G401.6 (cell line): ENCODE results near the gene SPEN.
"Not testable (repeated sequence)": the region's sequence is repeated elsewhere in the genome, so short reads cannot be mapped to it uniquely, and the experiment has no call there.

Source experiments
- FAIRE-seq: peaks from 2 replicates; lab custom pipeline; 2012; peaks lifted over from hg19 to GRCh38; lab: Jason Lieb, UNC

Gene SPEN

DNA sequence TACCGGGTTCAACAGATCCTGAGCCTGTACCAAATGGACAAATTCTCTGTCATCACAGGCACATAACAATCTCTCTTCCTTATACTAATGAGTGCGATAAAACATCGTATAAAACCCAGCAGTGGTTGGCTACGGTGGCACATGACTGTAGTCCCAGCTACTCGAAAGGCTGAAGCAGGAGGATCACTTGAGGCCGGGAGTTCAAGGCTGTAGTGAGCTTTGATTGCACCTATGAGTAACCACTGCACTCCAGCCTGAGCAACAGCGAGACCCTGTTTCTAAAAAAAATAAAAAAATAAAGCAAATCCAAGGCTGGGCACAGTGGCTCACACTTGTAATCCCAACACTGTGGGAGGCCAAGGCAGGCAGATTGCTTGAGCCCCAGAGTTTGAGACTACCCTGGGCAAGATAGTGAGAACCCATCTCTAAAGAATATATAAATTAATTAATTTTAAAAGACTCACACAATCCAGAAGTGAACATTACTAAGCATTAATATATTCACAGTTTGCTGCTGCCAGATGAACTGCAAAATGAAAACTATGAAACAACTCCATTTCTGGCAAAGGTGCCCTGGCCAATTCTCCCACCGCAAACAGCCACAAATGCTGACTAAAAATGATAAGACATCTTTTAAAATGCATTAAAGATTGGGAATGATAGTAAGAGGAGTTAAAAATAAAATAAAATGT, 115.3 kb downstream of the SPEN start:
- no peak for FAIRE-seq

DNA sequence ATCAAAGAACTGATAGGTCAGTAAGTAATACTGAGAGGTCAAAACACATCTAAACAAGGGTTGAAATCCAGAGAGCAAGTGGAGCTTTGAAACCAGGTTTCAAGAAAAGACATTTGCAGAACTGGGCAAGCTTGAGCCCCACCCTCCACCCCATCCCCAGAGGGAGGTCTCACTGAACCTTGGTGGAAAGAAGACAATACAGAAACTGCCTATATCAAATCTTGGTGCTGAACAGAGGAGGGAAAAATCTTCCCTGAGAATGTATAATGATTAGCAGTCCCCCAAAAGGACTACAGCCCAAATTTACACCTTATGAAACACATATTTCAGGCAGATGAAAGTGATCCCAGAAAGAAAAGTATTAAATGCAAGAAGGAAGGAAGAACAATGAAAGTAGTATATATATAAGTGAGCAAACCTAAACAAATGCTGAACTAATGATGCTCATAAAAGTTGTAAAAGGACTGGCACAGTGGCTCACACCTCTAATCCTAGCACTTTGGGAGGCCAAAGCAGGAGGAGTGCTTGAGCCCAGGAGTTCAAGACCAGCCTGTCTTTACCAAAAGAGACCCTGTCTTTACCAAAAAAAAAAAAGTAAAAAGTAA, 116.0 kb downstream of the SPEN start:
- FAIRE-seq = no peak

DNA sequence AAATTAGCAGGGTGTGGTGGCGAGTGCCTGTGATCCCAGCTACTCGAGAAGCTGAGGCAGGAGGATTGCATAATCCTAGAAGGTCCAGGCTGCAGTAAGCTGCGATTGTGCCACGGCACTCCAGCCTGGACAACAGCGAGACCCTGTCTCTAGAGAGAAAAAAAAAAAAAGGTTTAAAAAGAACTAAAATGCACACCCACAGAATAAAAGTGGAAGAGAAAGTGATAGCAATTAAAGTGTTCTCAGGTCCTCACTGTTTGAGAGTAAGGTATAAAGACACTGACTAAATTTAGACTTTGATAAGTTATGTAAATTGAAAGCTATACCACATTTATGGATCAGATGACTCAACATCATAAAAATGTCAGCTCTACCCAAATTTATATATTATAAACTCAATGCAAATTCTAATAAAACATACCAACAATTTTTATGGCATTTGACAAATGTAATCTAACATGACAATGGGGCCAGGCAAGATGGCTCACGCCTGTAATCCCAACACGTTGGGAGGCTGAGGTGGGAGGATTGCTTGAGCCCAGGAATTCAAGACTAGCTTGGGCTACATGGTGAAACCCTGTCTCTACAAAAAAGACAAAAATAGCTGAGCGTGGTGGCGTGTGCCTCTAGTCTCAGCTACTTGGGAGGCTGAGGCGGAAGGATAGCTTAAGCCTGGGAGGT, 116.6 kb downstream of the SPEN start:
- no peak for FAIRE-seq

DNA sequence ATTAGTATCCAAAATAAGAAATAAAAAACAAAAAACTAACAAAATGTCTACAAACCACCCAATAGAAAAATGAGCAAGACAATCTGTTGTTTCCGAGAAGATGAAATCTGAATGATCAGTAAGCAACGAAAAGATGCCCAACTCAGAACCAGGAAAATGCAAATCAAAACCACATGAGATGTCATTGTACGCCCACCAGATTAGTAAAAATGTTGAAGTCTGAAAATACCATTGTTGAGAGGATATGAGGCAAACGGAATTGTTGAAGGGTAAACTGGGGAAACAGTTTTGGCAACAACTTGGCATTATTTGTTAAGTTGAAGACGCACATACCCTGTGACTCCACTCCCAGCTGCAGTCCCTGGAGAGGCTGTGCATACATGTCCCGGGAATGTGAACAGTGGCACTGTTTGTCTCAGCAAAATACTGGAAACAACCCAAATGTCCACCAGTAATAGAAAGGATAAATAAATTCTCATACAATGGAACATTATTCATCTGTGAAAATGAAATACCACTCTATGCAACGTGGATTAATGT, 117.8 kb downstream of the SPEN start:
- FAIRE-seq = no peak

DNA sequence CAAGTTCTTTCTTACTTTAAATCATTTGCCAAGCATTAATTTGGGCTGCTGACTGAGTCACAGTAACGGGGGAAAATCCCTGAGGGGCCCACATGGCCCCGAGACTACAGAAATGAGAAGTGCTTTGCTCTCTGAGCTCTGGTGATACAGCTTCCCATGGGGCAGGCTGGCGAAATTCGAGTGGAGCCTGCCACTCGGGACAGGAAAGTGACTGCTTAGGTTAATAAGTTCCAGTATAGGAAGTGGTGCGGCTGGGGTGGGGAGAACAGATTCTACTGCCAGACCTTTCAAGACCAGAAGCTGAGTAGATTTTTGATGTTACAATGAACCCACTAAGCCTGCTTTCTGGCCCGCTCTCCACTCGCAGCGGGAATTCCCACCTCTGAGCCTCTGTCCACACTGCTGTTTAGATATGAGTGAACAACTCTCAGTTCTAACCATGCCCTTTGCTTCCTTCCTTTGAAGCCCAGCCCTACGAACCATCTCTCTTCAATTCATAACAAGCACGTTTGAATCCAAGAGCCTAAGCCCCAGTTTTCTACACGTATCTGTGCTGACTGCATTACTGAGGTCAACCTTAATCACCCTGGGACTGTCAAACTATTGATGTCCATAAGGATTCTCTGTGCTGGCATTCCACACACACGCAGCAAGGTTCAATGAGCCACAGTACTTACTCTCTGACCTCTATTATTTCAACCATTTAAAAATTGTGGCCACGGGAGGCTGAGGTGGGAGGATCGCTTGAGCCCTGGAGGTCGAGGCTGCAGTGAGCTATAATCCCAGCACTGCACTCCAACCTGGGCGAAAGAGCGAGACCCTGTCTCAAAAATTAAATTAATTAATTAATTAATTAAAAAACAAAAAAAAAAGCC, 118.8 kb downstream of the SPEN start:
- no peak for FAIRE-seq

DNA sequence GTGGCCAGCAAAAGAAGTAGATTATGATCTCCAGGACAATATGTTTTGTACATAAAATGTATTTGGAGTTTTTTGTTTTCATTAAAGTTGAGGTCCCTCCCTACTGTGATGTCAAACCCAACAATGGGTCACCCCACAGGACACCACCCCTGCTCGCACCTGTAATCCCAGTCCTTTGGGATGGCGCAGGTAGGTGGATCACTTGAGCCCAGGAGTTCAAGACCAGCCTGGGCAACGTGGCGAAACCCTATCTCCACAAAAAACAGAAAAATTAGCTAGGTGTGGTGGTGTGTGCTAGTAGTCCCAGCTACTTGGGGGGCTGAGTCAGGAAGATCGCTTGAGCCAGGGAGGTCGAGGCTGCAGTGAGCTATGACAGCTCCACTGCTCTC, 119.4 kb downstream of the SPEN start:
- FAIRE-seq = no peak

DNA sequence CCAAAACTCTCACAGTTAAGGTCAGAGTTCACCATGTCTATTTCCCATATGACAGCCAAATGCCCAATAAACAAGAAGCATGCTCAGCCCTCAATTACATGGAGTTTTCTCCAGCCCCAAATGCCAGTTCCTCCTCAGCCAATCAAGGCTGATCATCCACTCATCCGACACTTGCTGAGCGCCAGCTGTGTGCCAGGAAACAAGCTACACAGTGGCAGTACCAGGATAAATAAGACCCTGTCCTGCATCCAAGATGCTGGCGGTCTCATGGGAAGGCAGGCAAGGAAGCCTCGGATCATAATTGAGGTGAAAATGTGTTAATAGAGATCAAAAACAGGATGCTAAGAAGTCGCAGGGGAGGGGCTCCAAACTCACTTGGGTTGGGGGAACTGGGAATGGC, 120.7 kb downstream of the SPEN start:
- no peak for FAIRE-seq

DNA sequence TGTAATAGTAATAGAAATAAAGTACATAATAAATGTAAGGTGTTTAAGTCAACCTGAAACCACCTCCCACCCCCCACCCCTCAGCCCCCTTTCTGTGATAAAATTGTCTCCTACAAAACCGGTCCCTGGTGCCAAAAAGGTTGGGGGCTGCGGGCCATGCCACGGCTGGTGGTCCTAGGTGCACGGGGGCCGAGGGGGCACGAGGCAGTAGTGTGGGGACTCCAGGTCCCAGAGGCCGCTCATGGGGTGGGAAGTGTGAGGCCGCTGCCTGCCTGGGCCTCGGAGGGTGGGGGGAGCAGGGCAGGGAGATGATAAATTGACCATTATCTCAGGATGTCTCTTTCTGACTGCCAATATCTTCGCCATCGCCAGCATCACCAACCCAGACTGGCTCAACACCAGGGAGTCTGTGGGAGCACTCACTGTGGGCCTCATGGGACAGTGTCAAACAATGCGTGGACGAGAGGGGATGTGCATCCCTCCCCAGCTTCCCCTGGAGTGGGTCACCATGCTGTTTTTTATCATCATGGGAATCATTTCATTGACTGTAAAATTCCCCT, 121.9 kb downstream of the SPEN start:
- no peak for FAIRE-seq

DNA sequence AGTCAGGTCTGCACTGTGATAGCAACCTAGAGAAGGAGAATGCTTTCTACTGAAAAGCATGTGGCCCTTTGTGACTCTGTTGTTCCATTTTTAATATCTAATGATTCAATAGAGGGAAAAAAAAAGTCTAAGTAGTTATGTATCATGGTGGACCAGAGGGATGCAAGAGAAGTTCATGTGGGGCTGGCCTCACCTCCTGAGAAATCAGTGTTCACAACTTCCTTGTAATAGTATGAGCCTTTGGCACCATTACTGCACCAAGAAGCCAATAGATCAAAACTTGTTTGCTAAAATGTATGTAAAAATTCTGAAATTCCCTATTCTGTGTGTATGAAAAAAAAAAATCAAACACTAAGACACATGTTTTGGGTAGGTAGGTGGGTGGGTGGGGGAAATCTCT, 123.4 kb downstream of the SPEN start:
- no peak for FAIRE-seq

DNA sequence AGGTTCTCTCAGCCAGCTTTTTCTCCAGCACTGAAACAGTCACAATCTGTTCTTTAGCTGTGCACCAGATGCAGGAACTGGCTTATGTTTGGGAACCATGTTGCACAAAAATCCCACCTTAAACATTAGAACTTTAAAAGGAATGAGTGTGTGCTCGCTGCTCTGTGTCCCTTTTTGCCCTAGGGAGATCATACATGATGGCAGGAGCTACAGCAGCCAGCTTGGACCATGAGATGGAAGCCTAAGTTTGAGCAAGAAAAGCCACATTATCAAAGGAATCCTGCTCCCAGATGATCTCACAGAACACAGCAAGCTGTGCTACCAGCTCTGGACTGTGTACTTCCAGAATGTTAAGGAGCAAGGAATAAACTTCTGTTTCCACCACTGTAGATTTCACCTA, 124.9 kb downstream of the SPEN start:
- FAIRE-seq = no peak

DNA sequence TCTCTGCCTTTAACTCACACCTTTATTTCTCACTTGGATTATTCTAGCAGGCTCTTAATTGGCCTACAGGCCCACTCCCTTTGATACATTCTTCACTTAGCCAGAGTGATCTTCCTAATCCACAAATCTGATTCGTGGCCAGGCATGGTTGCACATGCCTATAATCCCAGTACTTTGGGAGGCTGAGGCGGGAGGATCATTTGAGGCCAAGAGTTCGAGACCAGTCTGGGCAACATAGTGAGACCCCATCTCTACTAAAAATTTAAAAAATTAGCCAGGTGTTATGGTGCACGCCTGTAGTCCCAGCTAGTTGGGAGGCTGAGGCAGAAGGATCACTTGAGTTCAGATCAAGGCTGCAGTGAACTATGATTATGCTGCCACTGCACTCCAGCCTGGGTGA, 126.3 kb downstream of the SPEN start:
- FAIRE-seq = no peak

DNA sequence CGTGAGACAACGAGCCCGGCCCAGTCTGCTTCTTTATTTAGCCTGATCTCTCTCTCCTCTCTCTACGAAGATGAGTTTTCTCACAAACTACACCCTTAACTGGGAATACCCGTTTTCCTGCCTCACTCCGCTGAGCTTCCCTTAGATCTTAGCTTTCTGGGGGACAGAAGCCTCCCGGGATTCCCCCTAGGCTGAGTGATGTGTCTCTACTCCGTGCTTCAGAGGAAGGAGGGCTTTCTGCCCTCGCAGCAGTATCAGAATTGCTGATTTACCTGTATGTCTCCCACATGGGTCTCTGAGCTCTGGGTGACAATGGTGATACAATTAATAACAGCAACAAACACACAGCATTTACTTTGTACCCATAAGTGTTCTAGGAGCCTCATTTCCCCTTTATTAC, 127.3 kb downstream of the SPEN start:
- FAIRE-seq = no peak

DNA sequence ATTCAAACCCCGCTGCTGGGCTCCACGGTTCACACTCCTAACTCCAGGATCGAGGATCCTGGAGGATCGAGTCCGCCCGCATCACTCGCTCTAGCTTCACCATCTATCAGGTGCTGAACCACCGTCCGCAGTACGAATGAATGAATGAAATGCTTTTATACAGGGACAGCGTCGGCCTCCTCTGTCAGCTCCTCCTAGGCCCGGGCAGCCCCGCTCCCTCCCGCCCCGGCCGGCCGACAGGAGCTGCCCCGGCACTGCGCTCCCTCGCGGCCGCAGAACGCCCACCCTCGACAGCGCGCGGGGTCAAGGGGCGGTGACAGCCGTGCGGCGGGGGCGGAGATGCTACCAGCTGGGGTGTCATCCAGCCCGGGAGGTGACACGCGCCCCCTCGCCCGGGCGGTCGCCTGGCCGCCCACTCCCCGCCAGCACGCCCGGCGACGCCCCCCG, 127.9 kb downstream of the SPEN start:
- no peak for FAIRE-seq

DNA sequence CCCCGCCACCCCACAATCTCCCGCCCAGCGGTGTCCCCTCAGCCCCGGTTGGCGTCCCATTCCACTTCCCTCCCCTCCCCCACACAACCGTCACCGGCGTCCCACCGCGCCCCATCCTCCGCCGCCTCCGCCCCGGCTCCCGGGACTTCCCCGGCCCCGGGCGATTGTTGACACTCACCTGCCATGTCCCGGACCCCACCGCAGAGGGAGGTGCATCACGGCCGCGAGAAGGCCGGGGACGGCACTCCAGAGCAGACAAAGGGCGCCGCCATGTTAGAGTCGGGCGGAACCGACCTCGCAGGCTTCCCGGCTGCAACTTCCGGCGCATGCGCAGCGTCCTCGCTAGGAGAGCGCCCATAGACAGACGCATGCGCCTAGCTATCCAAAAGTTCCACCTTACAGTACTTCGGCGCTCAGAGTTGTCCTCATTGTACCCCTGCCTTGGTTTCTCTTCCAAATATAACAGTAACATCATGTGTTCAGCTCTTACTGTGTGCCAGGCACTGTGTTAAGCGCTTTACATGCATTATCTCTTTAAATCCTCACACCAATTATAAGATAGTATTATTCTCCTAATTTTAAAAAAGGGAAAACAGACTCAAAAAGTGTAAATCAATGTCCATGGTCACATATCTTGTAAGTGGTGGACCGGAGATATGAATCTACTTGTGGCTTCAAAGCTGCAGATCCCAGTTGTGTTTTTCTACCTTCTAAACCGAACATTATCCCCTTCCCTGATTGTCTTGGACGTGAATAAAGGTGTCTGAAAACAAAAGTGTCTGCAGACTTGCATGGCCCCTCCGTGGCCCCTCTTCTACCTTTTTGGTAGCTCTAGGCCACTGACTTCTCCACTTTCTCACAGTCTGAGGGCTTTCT, 128.5 kb downstream of the SPEN start, which contains the start of gene ZBTB17:
Gene ZBTB17 (minus strand): TSS at position 297 of the 876 bp plus-strand sequence. CDS start 27,606 bp downstream, outside the sequence.
- peak; percentile 25 for FAIRE-seq

DNA sequence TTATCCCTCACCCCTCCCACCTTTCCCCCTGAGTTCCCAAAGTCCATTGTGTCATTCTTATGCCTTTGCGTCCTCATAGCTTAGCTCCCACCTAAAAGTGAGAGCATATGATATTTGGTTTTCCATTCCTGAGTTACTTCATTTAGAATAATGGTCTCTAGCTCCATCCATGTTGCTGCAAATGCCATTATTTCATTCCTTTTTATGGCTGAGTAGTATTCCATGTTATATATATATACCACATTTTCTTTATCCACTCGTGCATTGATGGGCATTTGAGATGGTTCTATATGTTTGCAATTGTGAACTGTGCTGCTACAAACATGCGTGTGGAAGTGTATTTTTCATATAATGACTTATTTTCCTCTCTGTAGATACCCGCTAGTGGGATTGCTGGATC, 130.4 kb downstream of the SPEN start:
- FAIRE-seq = not testable (repeated sequence)

DNA sequence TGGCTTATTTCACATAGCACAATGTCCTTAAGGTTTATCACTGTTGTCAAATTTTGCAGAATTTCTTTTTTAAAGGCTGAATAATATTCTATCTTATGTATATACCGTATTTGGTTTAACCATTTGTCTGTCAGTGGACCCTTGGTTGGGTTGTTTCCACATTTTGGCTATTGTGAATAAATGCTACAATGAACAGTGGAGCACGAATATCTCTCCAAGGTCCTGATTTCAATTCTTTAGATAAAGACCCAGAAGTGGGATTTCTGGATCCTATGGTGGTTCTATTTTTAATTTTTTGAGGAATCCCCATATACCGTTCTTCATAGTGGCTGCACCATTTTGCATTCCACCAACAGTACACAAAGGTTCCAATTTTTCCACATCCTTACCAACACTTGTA, 134.2 kb downstream of the SPEN start:
- no peak for FAIRE-seq

DNA sequence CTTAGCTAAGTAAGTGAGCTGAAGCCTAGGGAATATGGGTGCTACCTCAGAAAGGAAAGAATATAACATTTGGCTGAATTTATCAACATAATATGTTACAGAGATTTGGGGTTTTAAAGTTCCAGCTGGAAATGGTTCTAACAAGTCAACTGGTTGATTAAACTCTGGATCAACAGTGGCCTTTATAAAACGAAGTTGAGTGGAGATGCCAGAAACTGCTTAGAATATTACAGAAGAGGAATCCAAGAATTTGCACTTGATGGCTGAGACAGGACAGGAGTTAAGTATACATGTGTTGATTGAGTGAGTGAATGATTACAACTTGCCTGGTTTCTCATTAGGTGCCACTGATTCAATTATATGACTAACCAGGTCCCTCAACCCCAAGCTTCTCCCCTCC, 135.8 kb downstream of the SPEN start:
- FAIRE-seq = no peak

DNA sequence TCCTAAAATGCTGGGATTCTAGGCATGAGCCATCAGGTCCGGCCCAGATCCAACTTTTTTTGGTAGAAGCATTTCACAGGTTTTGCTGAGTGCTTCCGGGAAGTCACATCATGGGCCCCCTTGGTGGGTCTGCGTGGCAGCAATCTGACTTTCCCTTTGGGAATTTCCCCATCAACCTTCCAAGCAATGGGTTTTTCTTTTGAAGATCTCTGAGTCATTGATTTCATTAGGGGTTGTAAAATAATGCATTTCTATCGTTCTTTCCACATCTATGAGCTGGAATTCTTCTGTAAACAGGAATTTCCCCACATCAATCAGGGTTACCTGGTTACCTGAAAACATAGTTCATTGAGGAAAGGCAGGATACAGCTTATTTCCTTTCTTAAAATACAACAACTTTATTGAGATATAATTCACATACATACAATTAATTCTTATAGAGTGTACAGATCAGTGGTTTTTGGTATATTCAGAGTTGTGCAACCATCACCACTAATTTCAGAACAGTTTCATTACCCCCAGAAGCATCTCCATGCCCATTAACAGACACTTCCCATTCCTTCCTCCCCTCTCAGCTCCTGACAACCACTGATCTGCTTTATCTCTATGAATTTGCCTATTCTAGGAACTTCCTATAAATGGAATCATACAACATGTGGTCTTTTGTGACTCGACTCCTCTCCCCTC, 138.2 kb downstream of the SPEN start:
- FAIRE-seq = no peak

DNA sequence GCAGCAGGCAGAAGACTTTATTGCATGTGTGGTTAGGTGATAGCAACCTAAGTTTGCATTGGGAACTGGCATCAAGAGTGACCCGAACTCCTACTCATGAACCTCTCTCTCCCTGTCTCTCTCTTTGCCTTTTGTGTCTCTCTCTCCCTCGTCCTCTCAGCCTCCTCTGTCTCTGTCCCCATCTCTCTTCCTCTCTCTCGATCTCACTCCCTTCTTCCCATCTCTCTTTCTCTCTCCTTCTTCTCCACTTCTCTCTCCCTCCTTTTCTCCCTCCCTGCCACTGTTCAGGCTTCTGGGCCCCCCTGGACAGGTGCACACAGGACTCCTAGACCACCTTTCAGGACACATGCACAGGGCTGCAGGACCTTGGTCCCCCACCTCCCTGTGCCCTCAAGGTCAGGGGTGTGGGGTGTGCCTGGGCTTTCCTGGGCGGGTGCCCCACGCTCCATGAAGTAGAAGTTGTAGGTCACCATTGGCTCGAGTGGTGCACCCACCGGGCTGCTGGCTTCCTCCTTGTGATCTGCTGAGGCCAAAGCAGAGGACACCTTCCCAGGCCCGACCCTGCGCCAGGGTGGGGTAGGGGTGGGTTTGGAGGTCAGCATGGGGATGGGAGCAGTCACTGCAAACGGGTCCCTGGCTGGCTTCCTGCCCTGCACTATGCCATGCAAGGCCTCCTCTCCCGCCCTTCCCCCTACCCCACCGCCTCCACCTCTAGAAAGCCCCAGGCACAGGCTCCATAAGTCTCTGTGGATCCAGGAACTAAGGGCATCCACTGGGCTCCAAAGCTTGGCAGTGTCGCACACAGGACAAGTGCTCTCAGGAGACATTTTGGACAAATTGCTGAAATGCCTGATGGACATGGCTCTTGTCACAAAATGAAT, 141.6 kb downstream of the SPEN start:
- no peak for FAIRE-seq
